Measurements from ENCODE around the gene PCDHGA2. TPM values are rescaled to one million over a fixed set of nuclear protein-coding genes. Genes with fewer than 3 reads are reported as not detected.

PCDHGA2 gene
- polyA plus RNA-seq, 1 experiment = 6.3 TPM

- CTCF ChIA-PET = interaction anchor here (0.7 to 3.9 kb wide), 4 partner anchors 10 to 172 kb away, joined by 3 to 31 read pairs (median 14); partner anchors contain the start of gene PCDHGA7
- Histone ChIP-seq H3K9me3 (ENCODE audit: control insufficient read depth, insufficient read depth, low read length) (peaks cover 57% of the 10 kb centered on the region), H3K27me3 (ENCODE audit: control insufficient read depth, insufficient read depth, low read length) (no peaks in the 10 kb centered on the region), H3K27ac (ENCODE audit: low read depth, low read length) (no peak within 1 kb of the TSS), H3K4me3 (ENCODE audit: low read depth, low read length) (0 out of 2 replicates have a peak within 1 kb of the TSS, but pooled peaks have one; percentile 17)
- DNase-seq (ENCODE audit: low read depth, low spot score) = no peak
- peak; percentile 23; the same call in 1 of the 2 replicates for TF ChIP-seq CTCF (IDR thresholded peaks at IDR 0.05; ENCODE audit: low read depth, low read length)
- POLR2A ChIA-PET = no interaction called here
These were observed 54.1 kb downstream of the PCDHGA2 start, which contains the start of gene PCDHGA8 for GRCh38 chr5:141392429-141393198. PCDHGA8 (plus strand) TSS chr5:141392633; CDS start chr5:141392814, 181 bp downstream.

Other genes with a start within 250 kb of the PCDHGA2 start
- gene PCDHB2, start 244.1 kb upstream of the PCDHGA2 start, polyA plus RNA-seq (2011; rRNA removed) = 0.86 and 1.1 TPM in 2 replicates
- 0.12 and 0.15 TPM in 2 replicates for gene PCDHB3, start 238.3 kb upstream of the PCDHGA2 start, polyA plus RNA-seq (2011; rRNA removed)
- gene PCDHB4, start 216.9 kb upstream of the PCDHGA2 start, polyA plus RNA-seq (2011; rRNA removed) = 0.04 and 0.06 TPM in 2 replicates
- gene PCDHB5, start 203.6 kb upstream of the PCDHGA2 start, polyA plus RNA-seq (2011; rRNA removed) = 0.68 and 0.72 TPM in 2 replicates
- gene PCDHB6, start 188.7 kb upstream of the PCDHGA2 start, polyA plus RNA-seq (2011; rRNA removed) = 0.21 TPM in 2 replicates
- 0.61 and 0.62 TPM in 2 replicates for gene PCDHB7, start 166.1 kb upstream of the PCDHGA2 start, polyA plus RNA-seq (2011; rRNA removed)
- 0.20 and 0.25 TPM in 2 replicates for gene PCDHB8, start 161.0 kb upstream of the PCDHGA2 start, polyA plus RNA-seq (2011; rRNA removed)
- gene PCDHB16, start 156.4 kb upstream of the PCDHGA2 start, polyA plus RNA-seq (2011; rRNA removed) = 0.45 and 0.66 TPM in 2 replicates
- gene PCDHB9, start 151.6 kb upstream of the PCDHGA2 start, polyA plus RNA-seq (2011; rRNA removed) = 0.22 and 0.45 TPM in 2 replicates
- 0.45 and 0.74 TPM in 2 replicates for gene PCDHB10, start 146.4 kb upstream of the PCDHGA2 start, polyA plus RNA-seq (2011; rRNA removed)
- gene PCDHB11, start 139.1 kb upstream of the PCDHGA2 start, polyA plus RNA-seq (2011; rRNA removed) = 0.16 and 0.25 TPM in 2 replicates
- gene PCDHB12, start 130.0 kb upstream of the PCDHGA2 start, polyA plus RNA-seq (2011; rRNA removed) = 0.32 and 0.40 TPM in 2 replicates
- 0.60 and 0.73 TPM in 2 replicates for gene PCDHB13, start 124.8 kb upstream of the PCDHGA2 start, polyA plus RNA-seq (2011; rRNA removed)
- gene PCDHB14, start 115.4 kb upstream of the PCDHGA2 start, polyA plus RNA-seq (2011; rRNA removed) = 0.98 and 1.1 TPM in 2 replicates
- gene PCDHB15, start 93.4 kb upstream of the PCDHGA2 start, polyA plus RNA-seq (2011; rRNA removed) = 0.88 and 0.93 TPM in 2 replicates
- gene SLC25A2, start 34.7 kb upstream of the PCDHGA2 start, polyA plus RNA-seq (2011; rRNA removed) = not detected in 2 replicates
- 60.3 and 71.0 TPM in 2 replicates for gene TAF7, start 18.0 kb upstream of the PCDHGA2 start, polyA plus RNA-seq (2011; rRNA removed)
- 1.9 and 2.2 TPM in 2 replicates for gene PCDHGA1, start 8.2 kb upstream of the PCDHGA2 start, polyA plus RNA-seq (2011; rRNA removed)
- gene PCDHGA3, start 5.1 kb downstream of the PCDHGA2 start, polyA plus RNA-seq (2011; rRNA removed) = 0.92 and 1.2 TPM in 2 replicates
- 3.2 TPM in 2 replicates for gene PCDHGB1, start 11.3 kb downstream of the PCDHGA2 start, polyA plus RNA-seq (2011; rRNA removed)
- gene PCDHGA4, start 16.3 kb downstream of the PCDHGA2 start, polyA plus RNA-seq (2011; rRNA removed) = 6.3 and 7.6 TPM in 2 replicates
- gene PCDHGB2, start 21.2 kb downstream of the PCDHGA2 start, polyA plus RNA-seq (2011; rRNA removed) = 4.6 and 4.8 TPM in 2 replicates
- 1.4 and 1.8 TPM in 2 replicates for gene PCDHGA5, start 25.4 kb downstream of the PCDHGA2 start, polyA plus RNA-seq (2011; rRNA removed)
- gene PCDHGB3, start 31.5 kb downstream of the PCDHGA2 start, polyA plus RNA-seq (2011; rRNA removed) = 3.6 and 4.3 TPM in 2 replicates
- gene PCDHGA6, start 35.1 kb downstream of the PCDHGA2 start, polyA plus RNA-seq (2011; rRNA removed) = 4.7 and 4.8 TPM in 2 replicates
- 2.7 TPM in 2 replicates for gene PCDHGA7, start 44.0 kb downstream of the PCDHGA2 start, polyA plus RNA-seq (2011; rRNA removed)
- gene PCDHGB4, start 48.9 kb downstream of the PCDHGA2 start, polyA plus RNA-seq (2011; rRNA removed) = 10.3 and 10.9 TPM in 2 replicates
- gene PCDHGA8, start 53.9 kb downstream of the PCDHGA2 start, polyA plus RNA-seq (2011; rRNA removed) = 0.93 and 1.1 TPM in 2 replicates
- gene PCDHGB5, start 59.2 kb downstream of the PCDHGA2 start, polyA plus RNA-seq (2011; rRNA removed) = 12.5 TPM in 2 replicates
- 6.4 and 8.0 TPM in 2 replicates for gene PCDHGA9, start 64.0 kb downstream of the PCDHGA2 start, polyA plus RNA-seq (2011; rRNA removed)
- 3.3 and 3.8 TPM in 2 replicates for gene PCDHGB6, start 69.3 kb downstream of the PCDHGA2 start, polyA plus RNA-seq (2011; rRNA removed)
- gene PCDHGA10, start 74.2 kb downstream of the PCDHGA2 start, polyA plus RNA-seq (2011; rRNA removed) = 9.2 and 11.7 TPM in 2 replicates
- gene PCDHGB7, start 78.9 kb downstream of the PCDHGA2 start, polyA plus RNA-seq (2011; rRNA removed) = 16.2 and 17.0 TPM in 2 replicates
- gene PCDHGA11, start 82.3 kb downstream of the PCDHGA2 start, polyA plus RNA-seq (2011; rRNA removed) = 7.5 and 7.7 TPM in 2 replicates
- 3.4 and 4.3 TPM in 2 replicates for gene PCDHGA12, start 91.7 kb downstream of the PCDHGA2 start, polyA plus RNA-seq (2011; rRNA removed)
- 47.4 and 61.1 TPM in 2 replicates for gene PCDHGC3, start 137.2 kb downstream of the PCDHGA2 start, polyA plus RNA-seq (2011; rRNA removed)
- gene PCDHGC4, start 146.3 kb downstream of the PCDHGA2 start, polyA plus RNA-seq (2011; rRNA removed) = 0.46 and 0.83 TPM in 2 replicates
- gene PCDHGC5, start 150.3 kb downstream of the PCDHGA2 start, polyA plus RNA-seq (2011; rRNA removed) = 2.4 and 2.5 TPM in 2 replicates